ENCODE data around the gene TRAF5. TPM values are rescaled to one million over a fixed set of nuclear protein-coding genes. Genes with fewer than 3 reads are reported as not detected.

The TRAF5 gene
- total and polyA plus RNA-seq, 4 donors = 4.3 to 25.9 (median 6.5) TPM

- no peak overlapping the region for H3K4me3 ChIP-seq
- H3K9ac ChIP-seq (ENCODE audit: insufficient read depth in 1 of 2, low read length in 2 of 2) = no peak overlapping the region
- peaks cover 11 to 56% (median 23%) of the 10 kb centered on the region in 4 donors for H3K36me3 ChIP-seq (ENCODE audit: control insufficient read depth in 4 of 4, insufficient read depth in 4 of 4, low read length in 4 of 4)
- ATAC-seq (ENCODE audit: insufficient read depth, low FRiP score) (no peak), DNase-seq (no peak)
- H3K4me1 ChIP-seq (ENCODE audit: control insufficient read depth in 5 of 5, insufficient read depth in 5 of 5, low read length in 5 of 5) = no peaks in the 10 kb centered on the region
- H3K27me3 ChIP-seq (ENCODE audit: control insufficient read depth in 3 of 3, insufficient read depth in 3 of 3, low read length in 2 of 3) = no peaks in the 10 kb centered on the region
- no peak for TF ChIP-seq CTCF (IDR thresholded peaks at IDR 0.05; ENCODE audit: control extremely low read depth, extremely low read depth)
- no peaks in the 10 kb centered on the region for H3K9me3 ChIP-seq (ENCODE audit: control insufficient read depth in 4 of 4, insufficient read depth in 3 of 4, low read length in 3 of 4)
- H3K27ac ChIP-seq (ENCODE audit: low read depth in 1 of 2, low read length in 1 of 2) = no peak overlapping the region
- WGBS, 2 donors = 91 to 94% methylated on average over 2 of the region's 2 CpGs
Measured at GRCh38 chr1:211292411-211292810, 34.2 kb upstream of the TRAF5 start.

DNA sequence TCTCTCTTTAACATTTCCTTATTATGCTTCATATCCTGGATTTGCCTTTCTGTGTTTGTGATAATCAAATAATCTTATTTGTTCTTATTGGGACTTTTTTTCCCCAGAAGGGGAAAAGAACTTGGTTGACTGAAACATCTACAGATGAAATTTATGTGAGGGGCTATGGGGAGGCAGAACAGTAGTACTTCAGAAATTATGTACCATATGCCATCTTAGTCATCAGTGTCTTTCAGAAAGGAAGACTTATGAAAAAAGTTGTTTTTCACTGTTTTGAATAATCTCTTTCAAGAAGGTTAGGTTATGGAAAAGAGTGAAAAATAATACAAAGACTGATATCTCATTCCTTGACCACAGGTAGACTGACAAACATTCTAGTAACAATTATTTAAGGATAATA is 30.2 kb upstream of the TRAF5 start:
- DNase-seq (no peak), ATAC-seq (ENCODE audit: insufficient read depth, low FRiP score) (no peak)
- Histone ChIP-seq H3K27me3 (ENCODE audit: control insufficient read depth in 3 of 3, insufficient read depth in 3 of 3, low read length in 2 of 3) (no peaks in the 10 kb centered on the region), H3K27ac (ENCODE audit: low read depth in 1 of 2, low read length in 1 of 2) (no peak overlapping the region), H3K4me1 (ENCODE audit: control insufficient read depth in 5 of 5, insufficient read depth in 5 of 5, low read length in 5 of 5) (no peaks in the 10 kb centered on the region), H3K36me3 (ENCODE audit: control insufficient read depth in 4 of 4, insufficient read depth in 4 of 4, low read length in 4 of 4) (peaks cover 7 to 36% (median 18%) of the 10 kb centered on the region in 4 donors), H3K4me3 (no peak overlapping the region), H3K9ac (ENCODE audit: insufficient read depth in 1 of 2, low read length in 2 of 2) (no peak overlapping the region), H3K9me3 (ENCODE audit: control insufficient read depth in 4 of 4, insufficient read depth in 3 of 4, low read length in 3 of 4) (no peaks in the 10 kb centered on the region)
- TF ChIP-seq CTCF (IDR thresholded peaks at IDR 0.05; ENCODE audit: control extremely low read depth, extremely low read depth) = no peak

DNA sequence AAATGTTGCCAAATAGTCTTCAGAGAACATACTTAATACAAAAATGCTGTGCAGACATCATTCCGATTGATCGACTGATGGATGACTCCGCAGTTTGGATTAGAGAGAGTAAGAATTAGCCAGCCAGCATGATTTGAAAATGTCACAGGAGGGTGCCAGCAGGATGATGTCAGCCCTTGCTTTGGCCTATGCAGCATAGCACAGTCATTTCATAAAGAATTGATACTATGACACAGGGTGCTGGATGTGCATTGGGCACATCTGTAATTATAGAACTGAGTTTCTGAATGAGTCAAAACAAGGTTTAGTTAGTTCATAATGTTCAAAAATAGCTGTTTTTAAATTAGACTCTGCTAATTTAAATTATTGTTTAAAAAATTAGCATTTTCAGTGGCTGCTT is 21.6 kb upstream of the TRAF5 start:
- Histone ChIP-seq H3K36me3 (ENCODE audit: control insufficient read depth in 4 of 4, insufficient read depth in 4 of 4, low read length in 4 of 4) (peaks cover 5 to 29% (median 14%) of the 10 kb centered on the region in 4 donors), H3K27me3 (ENCODE audit: control insufficient read depth in 3 of 3, insufficient read depth in 3 of 3, low read length in 2 of 3) (no peaks in the 10 kb centered on the region), H3K9ac (ENCODE audit: insufficient read depth in 1 of 2, low read length in 2 of 2) (no peak overlapping the region), H3K4me1 (ENCODE audit: control insufficient read depth in 5 of 5, insufficient read depth in 5 of 5, low read length in 5 of 5) (no peaks in the 10 kb centered on the region), H3K4me3 (no peak overlapping the region), H3K27ac (ENCODE audit: low read depth in 1 of 2, low read length in 1 of 2) (peak overlapping the region in 1 of 2 donors; percentile 14), H3K9me3 (ENCODE audit: control insufficient read depth in 4 of 4, insufficient read depth in 3 of 4, low read length in 3 of 4) (no peaks in the 10 kb centered on the region)
- ATAC-seq (ENCODE audit: insufficient read depth, low FRiP score) (no peak), DNase-seq (no peak)
- 93 to 95% methylated on average over 3 of the region's 3 CpGs for WGBS, 2 donors
- no peak for TF ChIP-seq CTCF (IDR thresholded peaks at IDR 0.05; ENCODE audit: control extremely low read depth, extremely low read depth)

- no peaks in the 10 kb centered on the region for H3K9me3 ChIP-seq (ENCODE audit: control insufficient read depth in 4 of 4, insufficient read depth in 3 of 4, low read length in 3 of 4)
- no peak overlapping the region for H3K4me3 ChIP-seq
- ATAC-seq (ENCODE audit: insufficient read depth, low FRiP score) = no peak
- peaks cover 0 to 1% (median 0%) of the 10 kb centered on the region in 5 donors for H3K4me1 ChIP-seq (ENCODE audit: control insufficient read depth in 5 of 5, insufficient read depth in 5 of 5, low read length in 5 of 5)
- 69 to 70% methylated on average over 3 of the region's 3 CpGs for WGBS, 2 donors
- TF ChIP-seq CTCF (IDR thresholded peaks at IDR 0.05; ENCODE audit: control extremely low read depth, extremely low read depth) = no peak
- no peak for DNase-seq
- H3K9ac ChIP-seq (ENCODE audit: insufficient read depth in 1 of 2, low read length in 2 of 2) = no peak overlapping the region
- no peak overlapping the region for H3K27ac ChIP-seq (ENCODE audit: low read depth in 1 of 2, low read length in 1 of 2)
- H3K36me3 ChIP-seq (ENCODE audit: control insufficient read depth in 4 of 4, insufficient read depth in 4 of 4, low read length in 4 of 4) = peaks cover 13 to 32% (median 21%) of the 10 kb centered on the region in 4 donors
- no peaks in the 10 kb centered on the region for H3K27me3 ChIP-seq (ENCODE audit: control insufficient read depth in 3 of 3, insufficient read depth in 3 of 3, low read length in 2 of 3)
Measured at GRCh38 chr1:211309617-211310016, 17.0 kb upstream of the TRAF5 start.
